Endothelial cell of umbilical vein (primary cell): ENCODE measurements around the gene INHA.

Experiments used
- CTCF ChIP-seq, 2 donors: IDR thresholded peaks; 1 replicate in 1 of 2; 2 replicates in 1 of 2; pipeline ENCODE4 v1.5.1; 2011; ENCODE audit warnings: low read length in 2 of 2, mild to moderate bottlenecking in 2 of 2, moderate library complexity in 2 of 2, control low read depth in 1 of 2, inconsistent platforms in 1 of 2, low read depth in 1 of 2; ENCODE audit not compliant: insufficient read depth in 1 of 2; ENCODE audit errors: extremely low read depth in 1 of 2
- POLR2A ChIP-seq: IDR thresholded peaks from 2 replicates; pipeline ENCODE4 v1.6.1; 2012; ENCODE audit warnings: low read depth, mild to moderate bottlenecking, control low read depth, low read length
- POLR2AphosphoS5 ChIP-seq: IDR thresholded peaks from 2 replicates; pipeline ENCODE4 v1.6.1; 2012; ENCODE audit warnings: low read depth, mild to moderate bottlenecking, control low read depth, low read length, moderate library complexity; ENCODE audit not compliant: insufficient read depth

DNA sequence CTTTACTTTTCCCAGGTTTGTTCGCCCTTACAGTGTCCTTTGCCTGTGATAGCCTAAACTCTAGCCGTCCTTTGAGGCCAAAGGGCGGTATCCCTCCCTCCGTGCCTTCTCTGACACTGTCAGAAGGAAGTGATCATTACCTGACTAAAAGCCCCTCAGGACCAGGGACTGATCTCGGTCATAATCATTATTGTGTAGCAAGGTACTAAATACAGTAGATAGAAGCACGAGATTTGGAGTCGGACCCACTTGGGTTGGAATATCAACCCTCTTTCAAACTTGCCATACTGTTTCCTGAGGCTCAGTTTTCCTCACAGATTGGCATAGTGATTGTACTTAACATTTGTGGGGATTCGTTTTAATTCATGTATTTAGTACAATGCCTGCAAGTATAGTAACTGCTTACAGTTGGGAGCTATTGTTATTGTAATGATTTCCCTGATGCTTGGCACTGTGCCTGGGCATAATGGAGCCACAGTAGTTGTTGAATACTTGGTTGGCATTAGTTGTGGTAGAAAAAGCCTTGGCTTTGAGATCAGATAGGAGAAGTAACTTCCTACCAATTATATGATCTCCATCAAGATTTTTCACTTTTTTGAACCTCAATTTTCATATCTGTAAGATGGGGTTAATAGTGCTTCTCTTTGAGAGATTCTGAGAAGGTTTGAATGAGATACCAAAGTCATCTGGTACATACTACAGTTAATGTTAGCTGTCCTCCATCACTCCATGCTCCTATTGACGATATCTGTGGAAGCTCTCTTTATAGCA, 26.4 kb downstream of the INHA start:
- no peak for TF ChIP-seq CTCF (IDR thresholded peaks at IDR 0.05; ENCODE audit: extremely low read depth in 1 of 2, insufficient read depth in 1 of 2, low read depth in 1 of 2, low read length in 2 of 2)
- no peak for TF ChIP-seq POLR2AphosphoS5
- no peak for TF ChIP-seq POLR2A
